Endothelial cell of umbilical vein (primary cell): ENCODE results near the gene KRT6C.
"Not testable (repeated sequence)": the region's sequence is repeated elsewhere in the genome, so short reads cannot be mapped to it uniquely, and the experiment has no call there.

Experiments used
- EZH2 ChIP-seq: IDR thresholded peaks from 2 replicates; pipeline ENCODE4 v1.6.1; 2012; ENCODE audit warnings: borderline replicate concordance, low read depth, mild to moderate bottlenecking, moderate library complexity, low read length, inconsistent platforms; ENCODE audit not compliant: severe bottlenecking
- MYC ChIP-seq: IDR thresholded peaks from one replicate; pipeline ENCODE4 v1.6.1; 2011; ENCODE audit warnings: mild to moderate bottlenecking, low read depth, low read length
- POLR2A ChIP-seq: IDR thresholded peaks from 2 replicates; pipeline ENCODE4 v1.6.1; 2012; ENCODE audit warnings: low read depth, mild to moderate bottlenecking, control low read depth, low read length
- TF ChIP-seq, protein P1 (sequence below): IDR thresholded peaks from 2 replicates; pipeline ENCODE4 v1.6.1; 2011; ENCODE audit not compliant: insufficient read depth, insufficient read length
- TF ChIP-seq, protein P2 (sequence below), 2 donors: IDR thresholded peaks; 1 replicate in 1 of 2; 2 replicates in 1 of 2; pipeline ENCODE4 v1.5.1; 2011; ENCODE audit warnings: low read length in 2 of 2, mild to moderate bottlenecking in 2 of 2, moderate library complexity in 2 of 2, control low read depth in 1 of 2, inconsistent platforms in 1 of 2, low read depth in 1 of 2; ENCODE audit not compliant: insufficient read depth in 1 of 2; ENCODE audit errors: extremely low read depth in 1 of 2

DNA sequence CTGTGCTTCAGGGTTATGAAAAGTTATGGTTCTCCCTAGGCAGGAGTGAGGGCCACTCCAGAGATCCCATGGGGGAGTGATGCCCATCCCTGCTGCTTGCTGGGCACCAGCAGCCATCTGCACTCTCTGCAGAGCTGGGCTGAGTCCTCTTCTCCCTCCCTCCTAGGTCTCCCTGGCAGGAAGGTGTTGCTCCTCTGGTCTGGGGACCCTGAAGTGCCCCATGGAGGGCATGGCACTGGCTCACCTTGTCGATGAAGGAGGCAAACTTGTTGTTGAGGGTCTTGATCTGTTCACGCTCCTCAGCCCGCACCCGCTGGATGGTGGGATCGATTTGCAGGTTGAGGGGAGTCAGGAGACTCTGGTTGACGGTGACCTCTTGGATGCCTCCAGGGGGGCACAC, 18.8 kb upstream of the KRT6C start:
- not testable (repeated sequence) for TF ChIP-seq POLR2A, MYC, EZH2
- TF ChIP-seq, protein P1, sequence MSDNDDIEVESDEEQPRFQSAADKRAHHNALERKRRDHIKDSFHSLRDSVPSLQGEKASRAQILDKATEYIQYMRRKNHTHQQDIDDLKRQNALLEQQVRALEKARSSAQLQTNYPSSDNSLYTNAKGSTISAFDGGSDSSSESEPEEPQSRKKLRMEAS: not testable (repeated sequence)
- TF ChIP-seq, protein P2, sequence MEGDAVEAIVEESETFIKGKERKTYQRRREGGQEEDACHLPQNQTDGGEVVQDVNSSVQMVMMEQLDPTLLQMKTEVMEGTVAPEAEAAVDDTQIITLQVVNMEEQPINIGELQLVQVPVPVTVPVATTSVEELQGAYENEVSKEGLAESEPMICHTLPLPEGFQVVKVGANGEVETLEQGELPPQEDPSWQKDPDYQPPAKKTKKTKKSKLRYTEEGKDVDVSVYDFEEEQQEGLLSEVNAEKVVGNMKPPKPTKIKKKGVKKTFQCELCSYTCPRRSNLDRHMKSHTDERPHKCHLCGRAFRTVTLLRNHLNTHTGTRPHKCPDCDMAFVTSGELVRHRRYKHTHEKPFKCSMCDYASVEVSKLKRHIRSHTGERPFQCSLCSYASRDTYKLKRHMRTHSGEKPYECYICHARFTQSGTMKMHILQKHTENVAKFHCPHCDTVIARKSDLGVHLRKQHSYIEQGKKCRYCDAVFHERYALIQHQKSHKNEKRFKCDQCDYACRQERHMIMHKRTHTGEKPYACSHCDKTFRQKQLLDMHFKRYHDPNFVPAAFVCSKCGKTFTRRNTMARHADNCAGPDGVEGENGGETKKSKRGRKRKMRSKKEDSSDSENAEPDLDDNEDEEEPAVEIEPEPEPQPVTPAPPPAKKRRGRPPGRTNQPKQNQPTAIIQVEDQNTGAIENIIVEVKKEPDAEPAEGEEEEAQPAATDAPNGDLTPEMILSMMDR (IDR thresholded peaks at IDR 0.05; ENCODE audit: extremely low read depth in 1 of 2, insufficient read depth in 1 of 2, low read depth in 1 of 2, low read length in 2 of 2): not testable (repeated sequence)
